Fibroblast of lung (primary cell): ENCODE measurements around the gene MPDZ.

Experiments used
- EZH2 ChIP-seq: IDR thresholded peaks from 2 replicates; pipeline ENCODE4 v1.5.1; 2012; ENCODE audit warnings: low read length, control low read depth, mild to moderate bottlenecking; ENCODE audit errors: missing control alignments
- TF ChIP-seq, protein P1 (sequence below), 2 donors: IDR thresholded peaks in 1 of 2; conservative IDR thresholded peaks in 1 of 2; 1 replicate in 1 of 2; 2 replicates in 1 of 2; pipeline ENCODE4 v1.5.1; 2011 to 2012; ENCODE audit warnings: low read length in 2 of 2, control low read depth in 1 of 2, inconsistent platforms in 1 of 2, low read depth in 1 of 2, mild to moderate bottlenecking in 1 of 2

DNA sequence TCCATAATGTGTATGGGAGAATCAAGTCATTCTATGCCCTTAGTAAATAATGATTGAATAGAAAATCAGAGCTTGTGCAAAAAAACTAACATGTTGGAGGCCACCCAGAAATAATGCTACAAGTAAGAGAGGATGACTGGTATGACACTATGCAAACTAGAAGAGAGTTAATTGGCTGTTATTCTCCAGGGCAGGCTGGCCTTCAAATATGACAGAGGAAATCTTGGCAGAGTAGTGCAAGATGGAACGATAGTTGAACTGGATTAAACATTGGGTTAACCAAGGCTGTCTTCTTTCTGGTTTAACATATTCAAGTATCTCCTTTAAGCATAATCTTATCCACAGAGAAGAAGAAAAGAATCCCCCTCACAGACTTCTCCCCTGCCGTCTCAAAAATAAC, 196.1 kb downstream of the MPDZ start:
- TF ChIP-seq, protein P1, sequence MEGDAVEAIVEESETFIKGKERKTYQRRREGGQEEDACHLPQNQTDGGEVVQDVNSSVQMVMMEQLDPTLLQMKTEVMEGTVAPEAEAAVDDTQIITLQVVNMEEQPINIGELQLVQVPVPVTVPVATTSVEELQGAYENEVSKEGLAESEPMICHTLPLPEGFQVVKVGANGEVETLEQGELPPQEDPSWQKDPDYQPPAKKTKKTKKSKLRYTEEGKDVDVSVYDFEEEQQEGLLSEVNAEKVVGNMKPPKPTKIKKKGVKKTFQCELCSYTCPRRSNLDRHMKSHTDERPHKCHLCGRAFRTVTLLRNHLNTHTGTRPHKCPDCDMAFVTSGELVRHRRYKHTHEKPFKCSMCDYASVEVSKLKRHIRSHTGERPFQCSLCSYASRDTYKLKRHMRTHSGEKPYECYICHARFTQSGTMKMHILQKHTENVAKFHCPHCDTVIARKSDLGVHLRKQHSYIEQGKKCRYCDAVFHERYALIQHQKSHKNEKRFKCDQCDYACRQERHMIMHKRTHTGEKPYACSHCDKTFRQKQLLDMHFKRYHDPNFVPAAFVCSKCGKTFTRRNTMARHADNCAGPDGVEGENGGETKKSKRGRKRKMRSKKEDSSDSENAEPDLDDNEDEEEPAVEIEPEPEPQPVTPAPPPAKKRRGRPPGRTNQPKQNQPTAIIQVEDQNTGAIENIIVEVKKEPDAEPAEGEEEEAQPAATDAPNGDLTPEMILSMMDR (conservative IDR thresholded peaks at IDR 0.05 in 1 of 2, IDR thresholded peaks at IDR 0.05 in 1 of 2; ENCODE audit: low read depth in 1 of 2, low read length in 2 of 2): no peak
- no peak for TF ChIP-seq EZH2
